Endothelial cell of umbilical vein (primary cell): ENCODE data around the gene ZNF124.

Experiments
- GATA2 ChIP-seq: IDR thresholded peaks from 2 replicates; pipeline ENCODE4 v1.7.0; 2011; ENCODE audit warnings: low read depth, mild to moderate bottlenecking, moderate library complexity, mixed read lengths, low read length; ENCODE audit not compliant: insufficient read length, insufficient read depth
- JUN ChIP-seq: IDR thresholded peaks from 2 replicates; pipeline ENCODE4 v1.6.1; 2011; ENCODE audit warnings: borderline replicate concordance, low read depth; ENCODE audit not compliant: insufficient read length, insufficient read depth
- POLR2A ChIP-seq: IDR thresholded peaks from 2 replicates; pipeline ENCODE4 v1.6.1; 2012; ENCODE audit warnings: low read depth, mild to moderate bottlenecking, control low read depth, low read length
- POLR2AphosphoS5 ChIP-seq: IDR thresholded peaks from 2 replicates; pipeline ENCODE4 v1.6.1; 2012; ENCODE audit warnings: low read depth, mild to moderate bottlenecking, control low read depth, low read length, moderate library complexity; ENCODE audit not compliant: insufficient read depth
- TF ChIP-seq, protein P1 (sequence below), 2 donors: IDR thresholded peaks; 1 replicate in 1 of 2; 2 replicates in 1 of 2; pipeline ENCODE4 v1.5.1; 2011; ENCODE audit warnings: low read length in 2 of 2, mild to moderate bottlenecking in 2 of 2, moderate library complexity in 2 of 2, control low read depth in 1 of 2, inconsistent platforms in 1 of 2, low read depth in 1 of 2; ENCODE audit not compliant: insufficient read depth in 1 of 2; ENCODE audit errors: extremely low read depth in 1 of 2

DNA sequence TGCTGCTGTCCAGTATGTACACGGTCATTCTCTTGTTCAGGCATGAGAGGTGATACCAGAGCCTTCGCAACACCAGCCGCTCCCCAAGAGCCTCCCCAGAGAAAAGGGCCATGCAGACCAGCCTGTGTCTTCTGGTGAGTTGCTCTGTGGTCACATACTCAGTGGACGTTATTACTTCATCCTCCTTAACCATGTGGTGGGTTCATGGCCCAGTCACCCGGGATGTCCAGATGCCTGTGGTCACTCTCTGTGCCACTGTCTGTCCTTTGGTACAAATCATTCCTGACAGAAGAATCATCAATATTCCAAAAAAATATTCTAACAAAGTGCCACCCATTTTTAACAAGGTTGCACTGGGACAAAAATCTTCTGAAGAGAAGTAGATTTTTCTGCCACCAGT is 8.8 kb upstream of the ZNF124 start:
- TF ChIP-seq POLR2A (no peak), JUN (no peak), GATA2 (no peak), POLR2AphosphoS5 (no peak)
- TF ChIP-seq, protein P1, sequence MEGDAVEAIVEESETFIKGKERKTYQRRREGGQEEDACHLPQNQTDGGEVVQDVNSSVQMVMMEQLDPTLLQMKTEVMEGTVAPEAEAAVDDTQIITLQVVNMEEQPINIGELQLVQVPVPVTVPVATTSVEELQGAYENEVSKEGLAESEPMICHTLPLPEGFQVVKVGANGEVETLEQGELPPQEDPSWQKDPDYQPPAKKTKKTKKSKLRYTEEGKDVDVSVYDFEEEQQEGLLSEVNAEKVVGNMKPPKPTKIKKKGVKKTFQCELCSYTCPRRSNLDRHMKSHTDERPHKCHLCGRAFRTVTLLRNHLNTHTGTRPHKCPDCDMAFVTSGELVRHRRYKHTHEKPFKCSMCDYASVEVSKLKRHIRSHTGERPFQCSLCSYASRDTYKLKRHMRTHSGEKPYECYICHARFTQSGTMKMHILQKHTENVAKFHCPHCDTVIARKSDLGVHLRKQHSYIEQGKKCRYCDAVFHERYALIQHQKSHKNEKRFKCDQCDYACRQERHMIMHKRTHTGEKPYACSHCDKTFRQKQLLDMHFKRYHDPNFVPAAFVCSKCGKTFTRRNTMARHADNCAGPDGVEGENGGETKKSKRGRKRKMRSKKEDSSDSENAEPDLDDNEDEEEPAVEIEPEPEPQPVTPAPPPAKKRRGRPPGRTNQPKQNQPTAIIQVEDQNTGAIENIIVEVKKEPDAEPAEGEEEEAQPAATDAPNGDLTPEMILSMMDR (IDR thresholded peaks at IDR 0.05; ENCODE audit: extremely low read depth in 1 of 2, insufficient read depth in 1 of 2, low read depth in 1 of 2, low read length in 2 of 2) = no peak
